HG03457 (cell line): ENCODE data around the gene MAP2K5.

ENCODE experiments used
- ATAC-seq: cut with Tn5 transposase; IDR thresholded peaks from one replicate; pipeline ENCODE4 v1.9.1; 2021; ENCODE audit warnings: moderate number of reproducible peaks; ENCODE audit not compliant: unreplicated experiment

The MAP2K5 gene

GRCh38 chr15:67777071-67777470, 234.6 kb downstream of the MAP2K5 start:
- no peak for ATAC-seq

DNA sequence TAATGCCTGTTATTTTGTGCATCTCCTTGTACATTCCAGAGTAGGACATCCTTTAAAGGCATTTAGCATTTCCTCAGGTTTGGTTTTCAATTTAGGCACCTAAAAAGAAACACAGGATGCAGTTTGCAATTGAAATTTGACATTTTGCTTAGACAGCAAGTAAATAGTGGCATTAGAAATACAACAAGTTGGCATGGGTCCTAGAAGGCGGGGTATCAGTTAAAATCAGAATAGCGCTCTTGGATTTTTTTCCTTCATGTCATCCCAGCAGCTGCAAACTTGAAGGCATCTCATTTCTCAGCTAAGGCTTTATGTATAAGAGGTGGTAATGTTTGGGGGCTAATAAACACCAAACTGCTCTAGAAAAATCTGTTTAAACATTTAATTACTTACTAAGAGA, 235.3 kb downstream of the MAP2K5 start:
- no peak for ATAC-seq

- ATAC-seq: no peak
Measured at GRCh38 chr15:67778968-67779548, 236.6 kb downstream of the MAP2K5 start.

GRCh38 chr15:67779549-67780111, 237.1 kb downstream of the MAP2K5 start:
- no peak for ATAC-seq

- no peak for ATAC-seq
Measured at GRCh38 chr15:67781061-67781460, 238.6 kb downstream of the MAP2K5 start.

DNA sequence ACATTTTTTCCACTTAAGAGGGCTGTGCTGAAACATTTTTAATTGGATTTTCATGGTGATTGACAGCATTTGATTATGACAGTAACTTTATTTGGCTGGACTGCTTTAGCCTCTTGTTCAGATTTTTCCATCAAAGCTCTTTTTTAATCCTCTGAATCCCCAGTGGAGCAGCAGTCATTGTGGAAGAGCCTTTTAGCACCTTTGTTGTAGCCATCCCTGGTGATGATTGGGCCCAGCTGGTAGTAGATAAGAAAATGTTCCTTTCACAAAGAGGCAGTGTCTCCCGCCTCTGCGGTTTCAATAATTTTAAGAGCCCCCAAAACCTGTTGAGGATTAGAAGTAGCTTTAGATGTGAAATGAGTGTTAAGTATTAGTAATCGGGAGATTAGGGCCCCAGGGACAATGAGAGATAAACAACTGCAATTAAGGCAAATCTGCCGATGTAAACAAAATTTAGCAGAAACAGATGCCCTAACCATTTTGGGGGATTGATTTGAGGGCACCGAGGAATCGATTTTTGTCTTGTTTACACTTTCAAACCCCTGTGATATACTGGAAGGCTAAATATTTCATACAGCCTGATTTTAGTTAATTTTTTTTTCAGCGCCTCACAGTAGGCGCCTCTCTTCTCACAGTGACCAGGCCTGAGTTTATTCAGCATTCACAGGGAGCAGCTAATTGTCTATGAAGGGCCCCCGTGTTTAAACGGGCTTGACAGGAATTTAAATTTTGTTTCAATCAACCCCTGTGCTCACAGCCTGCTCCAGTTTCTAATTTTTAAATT, 239.6 kb downstream of the MAP2K5 start:
- no peak for ATAC-seq

DNA sequence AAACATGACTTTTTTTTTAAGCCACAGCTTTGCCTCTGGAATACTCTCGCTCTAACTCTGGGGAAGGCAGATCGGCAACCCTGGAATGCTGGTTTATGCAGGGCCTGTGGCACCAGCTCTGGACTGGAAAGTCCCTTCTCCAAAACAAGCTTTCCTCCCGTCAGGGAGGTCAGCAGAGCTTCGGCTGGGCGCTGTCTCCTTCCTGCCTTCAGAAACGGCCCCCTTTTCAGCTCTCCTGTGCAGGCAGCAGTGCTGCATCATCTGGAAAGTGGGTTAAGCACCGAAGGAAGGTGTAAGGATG, 240.1 kb downstream of the MAP2K5 start:
- no peak for ATAC-seq

- no peak for ATAC-seq
Measured at GRCh38 chr15:67783303-67783702, 240.8 kb downstream of the MAP2K5 start.

GRCh38 chr15:67784090-67784781, 241.7 kb downstream of the MAP2K5 start:
- peak; percentile 71 for ATAC-seq

DNA sequence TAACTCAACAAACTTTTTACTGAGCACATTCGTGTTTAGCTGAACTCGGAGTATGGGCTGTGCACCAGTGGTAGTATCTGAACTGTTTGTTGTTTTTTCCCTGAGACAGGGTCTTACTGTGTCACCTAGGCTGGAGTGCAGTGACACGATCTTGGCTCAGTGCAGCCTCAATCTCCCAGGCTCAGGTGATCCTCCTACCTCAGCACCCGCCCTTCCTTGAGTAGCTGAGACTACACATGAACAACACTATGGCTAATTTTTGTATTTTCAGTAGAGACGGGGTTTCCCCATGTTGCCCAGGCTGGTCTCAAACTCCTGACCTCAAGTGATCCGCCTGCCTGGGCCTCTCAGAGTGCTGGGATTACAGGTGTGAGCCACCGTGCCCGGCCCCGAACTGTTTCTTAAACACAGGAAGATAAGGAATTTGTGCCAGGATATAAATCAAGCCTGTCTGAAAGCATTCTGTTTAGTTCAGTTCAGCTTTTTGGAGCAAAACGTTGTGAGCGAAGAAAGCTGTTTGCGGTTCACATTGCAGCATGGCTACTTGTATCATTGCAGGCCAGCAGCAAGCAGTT, 242.4 kb downstream of the MAP2K5 start:
- ATAC-seq: no peak

DNA sequence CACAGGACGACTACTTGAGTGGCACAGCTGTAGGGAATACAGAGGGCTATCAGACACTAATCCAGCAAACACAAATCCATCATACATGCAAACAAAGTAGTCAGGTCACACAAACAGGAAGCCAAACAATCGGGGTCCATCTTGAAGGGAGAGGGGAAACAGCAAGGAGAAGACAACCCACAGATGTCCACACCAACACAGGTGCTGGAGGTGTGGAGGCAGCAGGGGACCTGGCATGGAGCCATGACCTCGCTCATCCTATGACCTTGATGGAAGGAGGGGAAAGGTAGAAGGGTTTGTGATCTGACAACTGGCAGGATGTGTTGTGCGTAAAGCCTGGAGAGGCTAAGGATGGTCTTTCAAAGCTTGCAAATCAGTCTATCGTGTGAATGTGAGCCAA, 242.9 kb downstream of the MAP2K5 start:
- ATAC-seq: no peak

GRCh38 chr15:67786646-67787045, 244.1 kb downstream of the MAP2K5 start:
- no peak for ATAC-seq

- no peak for ATAC-seq
Measured at GRCh38 chr15:67788986-67789385, 246.5 kb downstream of the MAP2K5 start.

GRCh38 chr15:67790610-67791319, 248.3 kb downstream of the MAP2K5 start:
- no peak for ATAC-seq

DNA sequence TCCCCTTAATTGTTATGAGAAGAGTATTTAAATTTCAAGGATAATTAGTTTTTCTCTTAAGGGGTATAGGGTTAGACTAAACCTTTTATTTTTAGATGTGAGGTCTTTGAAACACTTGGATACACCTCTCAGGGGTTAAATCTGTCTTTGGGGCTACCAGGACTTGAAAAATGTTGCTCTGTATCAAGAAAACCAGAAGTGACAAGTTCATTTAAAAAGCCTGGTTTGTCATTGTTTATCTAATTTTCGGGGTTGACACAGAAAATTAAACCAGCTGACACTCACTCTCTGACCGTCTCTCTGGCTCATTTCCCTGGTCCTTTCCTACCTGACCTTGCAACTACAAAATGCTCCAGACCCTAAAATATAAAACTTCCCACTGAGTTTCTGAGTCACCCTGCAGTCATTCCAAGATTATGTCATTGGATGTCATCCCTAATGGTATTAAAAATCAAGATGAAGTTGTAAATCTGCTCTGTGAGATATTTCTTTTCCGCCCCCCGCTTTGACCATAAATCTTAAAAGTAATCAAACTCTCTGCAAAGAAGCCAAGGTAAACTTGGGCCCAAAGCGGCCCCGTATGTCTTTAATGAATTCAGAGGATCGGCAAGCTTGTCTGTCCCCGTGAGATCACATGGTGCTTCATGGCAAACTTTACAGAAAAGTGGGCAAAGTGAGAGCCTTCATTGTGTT, 249.9 kb downstream of the MAP2K5 start:
- no peak for ATAC-seq

DNA sequence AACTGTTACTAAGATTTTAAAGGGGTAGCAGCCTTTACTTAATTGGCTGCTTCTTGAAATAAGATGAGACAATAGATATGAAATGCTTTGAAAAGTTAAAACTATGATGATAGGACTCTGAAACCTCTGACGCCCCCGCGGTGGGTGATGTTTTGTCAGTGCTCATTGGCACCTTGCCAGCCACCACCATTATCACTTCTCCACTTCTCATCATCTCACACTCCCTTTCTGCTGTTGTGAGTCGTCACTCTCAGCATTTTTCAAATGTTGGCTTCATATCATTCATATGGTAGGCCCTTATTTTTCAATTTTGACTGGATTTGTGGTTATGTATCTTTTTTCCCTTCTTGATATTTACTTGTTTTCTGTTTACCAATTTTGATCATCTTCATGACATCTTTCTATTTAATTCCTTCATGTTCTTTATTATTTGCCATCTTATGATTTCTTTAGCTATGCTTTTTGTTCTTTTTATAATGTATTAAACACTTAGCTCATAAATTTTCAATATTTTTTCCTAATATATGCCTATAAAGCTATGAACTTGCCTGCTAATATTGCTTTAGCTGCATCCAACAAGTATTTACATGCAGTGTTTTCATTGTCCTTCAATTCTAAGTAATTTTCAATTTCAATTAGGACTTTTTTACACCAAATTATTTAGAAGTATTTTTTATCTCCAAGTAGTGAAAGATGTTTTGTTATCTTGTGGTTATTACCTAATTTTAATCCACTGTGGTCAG, 252.5 kb downstream of the MAP2K5 start:
- ATAC-seq: no peak

GRCh38 chr15:67796196-67797127, 254.0 kb downstream of the MAP2K5 start:
- ATAC-seq: no peak

- no peak for ATAC-seq
Measured at GRCh38 chr15:67799801-67800205, 257.3 kb downstream of the MAP2K5 start.

GRCh38 chr15:67801142-67801541, 258.6 kb downstream of the MAP2K5 start:
- no peak for ATAC-seq
